GM19025 (cell line): ENCODE data around the gene FEZ2.

Experiments
- ATAC-seq: cut with Tn5 transposase; IDR thresholded peaks from one replicate; pipeline ENCODE4 v1.9.1; 2021; ENCODE audit warnings: mild to moderate bottlenecking, low read depth, moderate library complexity; ENCODE audit not compliant: unreplicated experiment

The FEZ2 gene

DNA sequence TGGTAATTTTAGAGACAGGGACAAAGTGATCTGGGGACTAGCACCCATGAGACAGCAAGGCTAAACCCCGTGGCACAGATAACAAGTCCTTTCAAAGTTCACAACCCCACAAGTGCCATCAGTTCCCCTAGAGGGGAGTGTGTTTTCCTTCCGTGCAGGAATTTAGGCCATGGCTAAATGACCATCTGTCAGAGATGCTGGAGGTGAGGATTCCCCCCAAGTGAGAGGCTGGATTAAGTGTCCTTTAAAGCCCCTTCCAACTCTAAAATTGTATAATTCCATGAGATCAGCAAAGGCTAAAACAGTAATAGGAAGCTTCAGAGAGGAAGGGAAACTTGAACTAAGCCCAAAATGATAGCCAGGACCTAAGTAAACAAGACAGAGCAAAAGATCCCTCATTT, 8.7 kb downstream of the FEZ2 start:
- ATAC-seq = no peak

DNA sequence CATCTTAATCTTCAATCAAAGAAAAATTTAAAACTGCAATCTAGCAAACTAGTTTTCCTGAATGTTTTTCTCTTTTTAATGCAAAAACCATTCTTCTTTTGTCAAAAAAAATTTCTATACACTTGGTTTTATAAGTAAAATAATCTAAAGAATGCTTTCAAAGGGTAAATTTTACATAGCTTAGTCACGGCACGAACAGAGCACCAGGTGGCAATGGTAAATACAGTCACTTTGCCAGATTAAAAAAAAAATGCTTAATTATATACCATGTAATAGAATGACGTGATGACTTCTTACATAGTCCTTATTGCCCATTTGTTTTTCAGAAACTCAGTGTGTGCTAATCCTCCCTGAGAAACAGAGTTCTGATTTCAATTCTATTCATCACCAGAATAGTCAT, 10.4 kb downstream of the FEZ2 start:
- no peak for ATAC-seq

GRCh38 chr2:36587101-36587500, 10.9 kb downstream of the FEZ2 start:
- no peak for ATAC-seq

DNA sequence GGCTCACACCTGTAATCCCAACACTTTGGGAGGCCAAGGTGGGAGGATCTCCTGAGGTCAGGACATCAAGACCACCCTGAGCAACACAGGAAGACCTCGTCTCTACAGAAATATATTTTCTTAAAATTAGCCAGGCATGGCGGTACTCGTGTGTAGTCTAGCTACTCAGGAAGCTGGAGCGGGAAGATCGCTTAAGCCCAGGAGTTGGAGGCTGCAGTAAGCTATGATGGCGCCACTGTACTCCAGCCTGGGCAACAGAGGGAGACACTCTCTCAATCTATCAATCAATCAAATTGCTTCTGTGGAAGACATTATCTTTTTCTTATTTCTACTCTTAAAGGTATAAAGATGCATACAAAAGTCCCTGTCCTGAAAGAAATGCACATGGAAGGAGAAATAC, 11.3 kb downstream of the FEZ2 start:
- no peak for ATAC-seq

DNA sequence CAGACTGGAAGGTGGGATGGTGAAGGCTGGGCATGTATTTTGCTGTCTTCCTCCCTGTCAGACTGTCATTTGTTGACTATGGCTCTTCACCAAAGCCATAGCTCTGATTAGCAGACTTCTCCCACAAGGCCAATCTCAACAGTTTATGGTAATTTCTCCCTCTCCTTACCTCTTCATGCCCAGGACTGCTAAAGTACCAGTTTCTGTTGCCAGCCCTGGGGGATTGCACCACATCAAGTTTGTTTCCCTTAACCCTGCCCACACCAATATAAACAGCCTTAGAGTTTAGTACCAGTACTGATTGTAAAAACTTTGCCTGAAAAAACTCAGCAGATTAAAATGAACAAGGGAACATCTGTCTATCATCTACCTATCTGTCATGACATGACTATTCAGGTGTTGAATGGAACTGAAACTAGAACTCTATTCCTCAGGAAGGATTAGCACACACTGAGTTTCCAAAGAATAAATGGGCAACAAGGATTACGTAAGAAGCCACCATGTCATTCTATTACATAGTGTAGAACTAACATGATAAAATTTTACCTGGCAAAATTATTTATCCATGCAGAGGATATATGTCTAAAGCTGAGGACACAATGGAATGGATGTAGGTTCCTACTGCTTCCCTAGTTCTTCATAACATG, 13.7 kb downstream of the FEZ2 start:
- ATAC-seq = no peak

GRCh38 chr2:36582951-36583350, 15.0 kb downstream of the FEZ2 start:
- ATAC-seq = no peak

DNA sequence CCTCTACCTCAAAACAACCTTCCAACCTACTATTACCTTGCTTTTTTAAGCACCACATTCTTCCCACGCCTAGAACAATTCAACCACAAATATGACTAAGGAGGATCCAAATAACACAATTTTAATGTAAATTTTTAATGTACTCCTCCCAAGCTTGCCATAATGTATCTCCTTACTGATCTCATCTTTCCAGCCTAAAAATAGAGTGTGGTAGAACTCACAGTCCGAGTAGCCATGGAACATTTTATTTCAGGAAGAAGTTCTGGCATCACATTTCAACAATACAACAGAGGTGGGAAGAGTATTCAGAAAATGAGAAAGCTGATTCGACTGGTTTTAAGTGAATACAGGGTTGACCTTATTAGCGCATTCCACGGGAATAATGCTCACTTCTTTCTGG, 15.4 kb downstream of the FEZ2 start:
- ATAC-seq = no peak

DNA sequence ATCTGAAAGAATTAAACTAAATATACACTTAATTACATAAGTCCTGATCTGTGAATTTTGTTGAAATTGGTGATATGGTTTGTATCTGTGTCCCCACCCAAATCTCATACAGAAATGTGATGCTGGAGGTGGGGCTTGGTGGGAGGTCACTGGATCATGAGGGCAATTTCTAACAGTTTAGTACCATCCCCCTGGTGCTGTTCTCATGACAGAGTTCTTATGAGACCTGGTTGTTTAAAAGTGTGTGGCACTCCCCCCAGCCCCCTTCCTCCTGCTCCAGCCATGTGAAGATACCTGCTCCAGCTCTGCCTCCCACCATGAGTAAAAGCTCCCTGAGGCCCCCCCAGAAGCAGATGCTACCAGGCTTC, 18.7 kb downstream of the FEZ2 start:
- ATAC-seq = no peak

DNA sequence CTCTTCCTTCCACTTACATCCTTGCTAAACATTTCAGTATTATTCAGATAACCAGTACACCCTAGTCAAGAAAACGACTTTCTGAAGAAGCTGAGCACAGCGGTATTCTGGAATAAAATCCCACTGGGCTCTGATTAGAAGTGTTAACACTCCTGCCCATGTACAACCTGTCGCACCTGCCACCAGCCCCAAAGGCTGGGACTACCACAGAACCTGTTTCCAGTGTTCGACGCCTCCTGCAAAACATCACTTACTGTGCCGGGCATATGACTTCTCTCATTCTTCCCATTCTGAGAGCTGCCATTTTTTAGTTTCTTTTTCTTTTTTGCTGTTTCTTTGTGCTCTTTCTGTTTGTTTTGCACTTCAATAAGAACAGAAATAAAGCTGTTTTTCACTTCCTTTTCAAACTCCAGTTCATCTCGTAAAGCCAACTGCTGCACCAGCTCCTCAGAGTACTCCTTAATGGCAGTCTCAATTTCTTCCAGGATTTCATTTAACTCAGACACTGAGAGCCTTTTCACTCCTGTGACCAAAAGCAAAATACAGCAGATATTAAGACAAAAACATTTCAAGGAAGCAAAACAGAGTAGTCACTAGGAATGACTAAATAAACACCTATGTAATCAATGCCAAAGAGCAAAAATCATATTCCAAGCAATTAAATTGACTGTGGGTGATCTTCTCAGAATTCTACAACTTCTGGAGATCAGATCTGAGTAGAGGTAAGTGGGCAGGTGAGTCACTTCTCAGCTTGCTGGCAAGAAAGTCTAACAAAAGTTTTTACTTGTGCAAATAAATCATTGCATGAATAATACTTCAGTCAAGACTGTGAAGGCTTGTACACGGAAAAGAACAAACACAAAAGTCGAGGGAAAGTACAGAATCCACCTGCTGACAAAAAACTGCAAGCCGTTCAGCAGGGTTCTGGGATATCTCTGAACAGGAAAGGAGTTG, 19.3 kb downstream of the FEZ2 start:
- no peak for ATAC-seq

DNA sequence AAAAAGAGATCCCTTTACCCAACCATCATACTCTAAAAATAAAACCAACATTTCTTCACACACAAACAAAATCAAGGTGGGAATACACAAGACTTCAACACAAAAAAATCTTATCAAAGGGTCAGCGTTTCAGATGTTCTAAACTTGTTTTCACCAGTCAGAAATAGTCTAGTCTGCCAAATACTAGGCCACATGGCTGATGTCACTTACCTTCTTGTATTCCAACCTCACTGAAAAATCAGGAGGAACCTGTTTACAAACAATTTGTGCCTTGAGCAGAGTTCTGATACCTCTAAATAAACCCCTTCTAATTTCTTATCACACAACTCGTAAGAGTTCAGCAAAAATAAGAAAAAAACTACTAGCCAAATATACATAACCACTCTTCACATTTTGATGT, 20.1 kb downstream of the FEZ2 start:
- ATAC-seq = no peak

DNA sequence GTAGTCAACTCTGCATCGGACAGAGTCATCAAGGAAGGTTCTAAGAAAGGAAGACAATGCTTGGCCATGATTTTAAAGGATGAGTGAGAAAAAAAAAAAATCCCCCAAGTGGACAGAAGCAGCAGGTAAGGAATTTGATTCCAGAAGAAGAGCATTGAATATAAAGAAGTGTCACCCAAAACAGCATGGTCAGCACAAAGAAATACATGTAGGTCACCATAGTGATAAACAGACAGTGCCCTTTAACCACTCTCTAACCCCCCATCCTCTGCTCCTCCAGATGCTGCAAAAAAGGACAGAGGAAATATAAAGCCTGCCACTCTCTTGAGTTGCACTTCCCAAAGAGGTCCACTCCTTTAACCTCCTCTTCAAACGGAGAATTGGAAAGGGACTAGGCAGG, 23.4 kb downstream of the FEZ2 start:
- no peak for ATAC-seq

DNA sequence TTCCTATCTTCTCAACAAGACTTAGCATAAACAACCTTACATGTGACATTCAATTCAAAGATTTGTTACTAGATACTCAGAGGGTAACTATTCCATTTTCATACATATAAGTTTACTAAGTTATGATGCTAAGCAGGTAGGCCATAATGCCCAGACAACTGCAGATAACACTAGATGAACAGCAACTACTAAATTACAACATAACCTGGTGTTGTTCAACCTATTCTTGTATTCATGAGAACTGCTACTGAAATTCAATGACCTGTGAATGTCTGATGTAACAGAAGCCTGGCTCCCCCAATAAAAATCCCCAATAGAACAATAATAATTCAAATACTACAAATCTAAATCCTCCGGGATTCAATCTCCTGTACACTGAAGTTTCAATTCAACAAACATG, 24.8 kb downstream of the FEZ2 start:
- ATAC-seq = no peak

- ATAC-seq = no peak
Measured at GRCh38 chr2:36572719-36573059, 25.3 kb downstream of the FEZ2 start.

DNA sequence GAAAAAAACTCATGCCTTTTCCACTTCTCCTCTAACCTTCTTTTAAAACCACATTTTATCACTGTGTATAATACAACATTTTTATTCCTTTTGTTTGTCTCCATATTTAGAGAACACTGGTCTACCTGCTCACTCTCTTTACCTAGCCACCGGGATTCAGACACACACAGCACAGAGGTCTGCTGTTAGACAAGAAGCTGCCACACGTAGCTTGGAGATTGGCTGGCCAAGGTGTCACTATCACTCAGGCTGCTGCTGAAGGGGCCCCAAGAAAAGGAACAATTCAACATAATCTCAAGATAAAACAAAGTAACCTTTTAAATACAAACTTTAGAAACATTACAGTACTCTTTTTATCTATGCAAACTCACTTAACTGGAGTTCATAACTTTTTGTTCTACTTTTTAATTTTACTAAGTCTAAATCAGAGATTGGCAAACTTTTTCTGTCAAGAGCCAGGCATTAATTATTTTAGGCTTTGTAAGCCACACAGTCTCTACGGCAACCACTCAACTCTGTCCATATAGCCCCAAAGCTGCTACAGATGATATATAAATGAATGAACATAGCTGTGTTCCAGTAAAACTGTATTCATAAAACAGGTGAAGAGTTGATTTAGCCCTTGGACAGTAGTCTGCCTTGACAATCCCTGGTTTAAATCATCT, 25.8 kb downstream of the FEZ2 start:
- no peak for ATAC-seq

- ATAC-seq = no peak
Measured at GRCh38 chr2:36570416-36570815, 27.6 kb downstream of the FEZ2 start.

DNA sequence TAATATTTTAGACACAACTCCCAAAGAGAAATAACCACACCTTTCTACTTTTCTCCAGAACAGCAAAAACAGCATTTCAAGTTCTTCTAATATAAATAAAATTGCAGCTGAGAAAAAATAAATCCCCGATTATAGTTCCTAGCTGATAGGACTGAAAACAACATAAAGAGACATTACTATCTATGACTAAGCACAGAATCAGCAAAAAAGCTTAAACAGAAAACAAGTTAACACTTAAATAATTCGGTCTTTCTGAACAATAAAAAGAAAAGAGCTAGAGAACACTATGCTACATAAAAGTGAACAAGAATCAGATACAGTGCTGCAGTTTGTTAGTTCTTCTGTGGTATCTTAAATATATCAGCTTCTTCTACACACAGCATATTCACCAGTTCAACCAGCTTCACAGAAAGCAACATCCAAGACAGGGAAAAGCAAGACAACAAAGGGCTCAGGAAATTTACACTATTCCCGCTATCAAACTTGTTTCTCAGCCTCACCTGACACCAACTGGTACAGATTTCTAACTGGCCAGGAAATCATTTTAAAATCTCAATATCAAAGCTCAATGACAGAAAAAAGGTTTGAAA, 28.6 kb downstream of the FEZ2 start:
- ATAC-seq = no peak

DNA sequence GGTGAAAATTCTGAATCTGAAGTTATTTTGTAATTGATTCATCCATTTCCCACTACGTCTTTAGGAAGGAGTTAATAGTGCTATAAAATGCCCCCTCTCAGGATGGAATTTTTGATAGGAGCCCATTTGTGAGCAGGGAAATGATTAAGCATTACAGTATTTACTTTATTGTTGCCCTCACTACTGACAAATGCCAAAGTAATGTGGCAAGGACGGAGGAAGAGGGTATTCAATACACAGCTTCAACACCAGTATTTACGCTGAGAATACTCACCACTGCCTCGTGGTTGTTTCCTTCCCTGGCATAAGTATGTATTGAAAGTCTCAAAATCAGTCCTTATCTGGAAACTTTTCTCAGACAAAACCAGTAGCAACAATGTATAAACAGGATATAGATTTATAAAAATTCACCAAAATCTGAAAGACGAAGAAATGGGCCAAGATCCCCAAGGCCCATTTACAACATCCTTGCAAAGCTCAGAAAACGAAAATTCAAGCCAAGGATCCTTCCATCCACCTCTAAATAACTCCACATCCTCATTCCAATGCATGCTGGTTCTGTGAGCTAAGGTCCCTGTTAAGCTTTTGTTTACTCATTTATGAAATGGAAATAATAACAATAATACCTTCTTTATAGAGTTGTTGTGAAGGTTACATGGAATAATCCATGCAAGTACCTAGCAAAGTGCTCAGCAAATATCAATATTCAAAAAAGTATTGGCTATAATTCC, 29.3 kb downstream of the FEZ2 start:
- ATAC-seq = no peak

DNA sequence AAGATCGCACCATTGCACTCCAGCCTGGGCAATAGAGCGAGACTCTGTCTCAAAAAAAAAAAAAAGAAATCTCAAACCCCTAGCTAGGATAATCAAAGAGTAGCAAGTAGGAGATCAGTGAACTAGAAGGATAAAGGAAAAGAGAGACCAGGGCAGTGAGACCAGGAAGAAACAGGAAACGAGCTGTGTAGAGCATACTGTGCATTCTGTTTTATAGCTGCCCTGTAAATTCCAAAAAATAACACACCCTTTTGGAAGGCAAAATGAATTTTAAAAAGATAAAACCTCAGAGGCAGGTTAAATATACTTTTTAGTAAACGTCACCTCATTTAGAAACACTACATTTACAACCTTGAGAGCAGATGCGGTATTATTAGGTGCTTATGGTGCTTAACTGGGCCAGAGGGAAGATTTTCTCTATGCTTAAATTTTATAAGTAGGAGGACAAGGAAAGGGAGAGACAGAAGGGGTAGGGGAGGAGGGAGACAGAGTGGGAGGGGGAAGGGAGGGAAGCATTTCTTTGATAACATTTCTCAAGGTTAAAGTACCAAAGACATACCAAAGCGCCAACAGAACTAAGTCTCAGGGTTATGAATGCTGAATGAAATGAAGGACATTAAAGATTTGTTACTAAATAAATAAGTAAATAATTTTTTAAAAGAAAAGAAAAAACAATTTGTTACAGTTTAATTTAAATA, 30.1 kb downstream of the FEZ2 start:
- no peak for ATAC-seq

GRCh38 chr2:36566887-36567286, 31.1 kb downstream of the FEZ2 start:
- no peak for ATAC-seq

DNA sequence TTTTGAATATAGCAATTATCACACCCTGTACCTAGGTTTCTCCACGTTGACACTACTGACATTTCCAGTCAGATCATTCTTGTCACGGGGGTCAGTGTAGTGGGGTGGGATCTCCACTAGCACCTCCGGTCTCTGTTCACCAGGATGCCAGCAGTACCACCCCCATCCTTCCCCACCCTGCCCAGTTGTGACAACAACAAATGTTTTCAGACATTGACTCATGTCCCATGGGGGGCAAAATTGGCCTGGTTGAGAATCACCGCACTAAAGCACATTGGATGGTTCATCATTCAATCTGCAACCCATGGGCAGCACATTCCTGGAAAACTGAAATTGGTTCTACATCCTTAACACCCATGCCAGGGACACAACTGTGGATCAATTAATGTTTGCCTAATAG, 32.3 kb downstream of the FEZ2 start:
- ATAC-seq = no peak
